NCI-H345 (cell line): ENCODE measurements around the gene KCTD17.
"Not testable (repeated sequence)": the region's sequence is repeated elsewhere in the genome, so short reads cannot be mapped to it uniquely, and the experiment has no call there.

Source experiments
- DNase-seq: peaks from one replicate; lab custom pipeline; 2025; lab: John Stamatoyannopoulos, UW

Gene KCTD17

DNA sequence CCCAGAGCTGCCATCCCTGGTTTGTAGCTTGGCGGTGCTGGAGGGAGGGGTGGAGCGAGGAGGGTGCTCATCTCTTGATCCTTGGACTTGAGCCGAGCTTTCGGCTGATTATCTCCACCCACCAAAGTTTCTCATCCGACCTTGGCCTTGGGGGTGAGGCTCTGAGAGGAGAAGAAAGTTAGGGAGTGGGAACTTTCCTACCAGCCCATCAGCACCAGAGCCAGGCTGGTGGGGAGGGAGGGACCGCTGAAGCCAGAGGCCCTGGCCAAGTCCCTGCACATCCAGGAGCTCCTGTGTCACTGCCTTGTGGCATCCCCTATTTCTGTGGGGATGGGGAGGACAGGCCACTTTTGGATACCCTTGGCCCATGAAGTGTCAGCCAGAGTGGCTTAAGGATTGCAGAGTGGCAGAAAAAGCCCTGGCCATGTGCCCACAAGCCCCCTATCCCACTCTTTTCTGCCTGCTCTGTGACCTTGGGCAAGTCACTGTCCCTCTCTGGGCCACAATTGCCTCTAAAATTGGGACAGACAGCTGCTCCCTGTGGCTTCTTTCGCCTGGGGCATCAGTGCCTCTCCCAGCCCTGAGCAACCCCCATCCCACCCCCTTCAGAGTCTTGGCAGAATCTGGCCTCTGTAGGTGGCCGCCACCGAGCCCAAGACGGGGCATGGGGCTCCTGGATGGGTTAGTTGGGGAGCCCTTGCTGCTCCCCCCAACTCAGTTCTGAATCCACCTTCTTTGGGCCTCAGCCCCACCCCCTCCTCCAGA lies 10.3 kb downstream of the KCTD17 start:
- DNase-seq: no peak

- DNase-seq: no peak
These were observed 10.8 kb downstream of the KCTD17 start for GRCh38 chr22:37062376-37062675.

GRCh38 chr22:37062702-37063381 lies 11.3 kb downstream of the KCTD17 start:
- no peak for DNase-seq

GRCh38 chr22:37063431-37064420 lies 12.2 kb downstream of the KCTD17 start:
- DNase-seq: peak; percentile 79

DNA sequence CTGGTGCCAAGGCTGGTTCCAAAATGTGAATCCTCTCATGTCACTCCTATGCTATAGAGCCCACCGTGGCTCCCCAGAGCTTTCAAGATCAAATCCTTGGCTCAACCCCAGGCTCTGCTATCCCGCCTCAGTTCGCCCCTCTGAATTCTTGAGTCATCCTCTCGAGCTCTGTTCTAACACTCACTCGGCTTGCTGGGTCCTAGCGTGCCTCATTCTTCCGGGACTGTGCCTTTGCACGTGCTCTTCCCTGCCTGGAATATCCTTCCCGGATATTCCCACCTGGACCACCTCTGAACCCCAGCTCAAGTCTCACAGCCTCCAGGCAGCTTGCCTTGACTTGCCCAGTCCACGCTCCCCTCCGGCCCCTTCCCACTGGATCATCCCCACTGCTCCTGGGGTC lies 13.0 kb downstream of the KCTD17 start:
- no peak for DNase-seq

GRCh38 chr22:37065180-37065579 lies 13.6 kb downstream of the KCTD17 start:
- DNase-seq: no peak

- DNase-seq: no peak
These were observed 14.4 kb downstream of the KCTD17 start for GRCh38 chr22:37065961-37066360.

DNA sequence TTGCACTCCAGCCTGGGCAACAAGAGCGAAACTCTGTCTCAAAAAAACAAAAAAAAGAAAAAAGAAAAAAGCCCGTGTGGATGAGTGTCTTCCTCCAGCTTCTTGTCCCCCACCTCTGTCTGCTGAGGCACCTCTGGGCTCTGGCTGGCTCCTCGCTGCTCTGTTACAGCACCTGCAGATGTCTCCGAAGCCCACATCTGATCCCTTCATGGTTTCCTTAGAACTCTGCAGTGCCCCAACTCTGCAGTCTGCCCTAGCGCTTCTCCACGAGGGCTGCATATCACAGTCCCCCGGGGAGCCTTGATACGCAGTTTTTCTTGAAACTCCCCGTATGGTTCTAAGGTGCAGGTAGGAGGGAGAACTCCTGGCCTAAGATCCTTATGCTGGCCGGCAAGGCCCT lies 15.9 kb downstream of the KCTD17 start:
- no peak for DNase-seq

DNA sequence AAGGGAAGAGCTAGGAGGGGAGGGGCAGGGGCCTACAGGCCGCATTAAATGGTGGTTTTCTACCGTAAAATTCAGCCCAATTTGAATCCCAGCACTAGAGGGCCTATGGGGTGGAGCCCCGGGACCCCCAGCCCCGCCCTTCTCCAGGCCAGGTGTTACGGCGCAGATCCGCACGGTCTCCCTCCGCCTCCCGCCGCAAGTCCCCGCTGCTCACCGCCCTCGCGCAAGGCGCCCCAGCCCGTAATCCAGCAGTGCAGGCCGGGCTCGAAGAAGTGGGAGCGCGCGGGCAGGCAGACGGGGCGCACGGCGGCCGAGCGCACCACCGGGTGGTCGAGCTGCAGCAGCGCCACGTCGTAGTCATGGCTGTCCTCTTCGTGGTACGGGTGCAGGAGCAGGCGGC lies 17.3 kb downstream of the KCTD17 start:
- no peak for DNase-seq

DNA sequence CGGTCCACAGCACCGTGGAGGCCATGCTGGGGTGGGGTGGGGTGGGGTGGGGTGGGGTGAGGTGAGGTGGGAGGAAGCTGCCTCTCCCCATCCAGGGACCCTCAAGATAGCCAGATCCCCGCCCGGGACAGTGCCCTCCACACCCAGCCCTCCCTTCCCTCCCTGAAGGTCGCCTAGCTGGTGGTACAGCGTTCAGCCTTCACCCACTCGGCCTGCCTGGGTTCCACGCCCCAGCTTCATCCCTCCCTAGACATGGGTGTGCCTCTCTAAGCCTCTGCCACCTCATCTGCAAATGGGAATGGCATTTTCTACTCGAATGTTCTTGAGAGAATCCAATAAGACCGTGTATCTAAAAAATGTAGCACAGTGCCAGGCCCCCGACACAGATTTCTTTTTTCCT lies 17.8 kb downstream of the KCTD17 start:
- no peak for DNase-seq

- no peak for DNase-seq
These were observed 18.2 kb downstream of the KCTD17 start for GRCh38 chr22:37069719-37070118.

- DNase-seq: no peak
These were observed 18.8 kb downstream of the KCTD17 start for GRCh38 chr22:37070334-37070733.

DNA sequence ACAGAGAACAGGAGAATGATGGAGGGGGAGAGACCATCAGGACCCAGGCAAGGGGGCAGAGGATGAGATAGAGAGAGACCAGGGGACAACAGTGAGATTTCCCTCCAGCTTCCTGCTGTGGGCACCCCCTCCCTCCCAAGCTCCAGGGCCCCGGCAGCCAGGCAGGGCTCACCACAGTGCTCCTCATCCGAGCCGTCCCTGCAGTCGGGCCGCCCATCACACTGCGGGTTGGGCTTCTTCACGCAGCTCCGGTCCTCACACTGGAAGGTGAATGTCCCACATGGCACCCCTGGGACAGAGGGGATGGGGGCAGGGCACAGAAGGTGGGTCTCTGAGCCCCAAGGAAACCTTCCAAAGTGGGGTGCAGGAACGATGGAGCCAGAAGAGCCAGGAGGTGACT lies 19.2 kb downstream of the KCTD17 start:
- no peak for DNase-seq

DNA sequence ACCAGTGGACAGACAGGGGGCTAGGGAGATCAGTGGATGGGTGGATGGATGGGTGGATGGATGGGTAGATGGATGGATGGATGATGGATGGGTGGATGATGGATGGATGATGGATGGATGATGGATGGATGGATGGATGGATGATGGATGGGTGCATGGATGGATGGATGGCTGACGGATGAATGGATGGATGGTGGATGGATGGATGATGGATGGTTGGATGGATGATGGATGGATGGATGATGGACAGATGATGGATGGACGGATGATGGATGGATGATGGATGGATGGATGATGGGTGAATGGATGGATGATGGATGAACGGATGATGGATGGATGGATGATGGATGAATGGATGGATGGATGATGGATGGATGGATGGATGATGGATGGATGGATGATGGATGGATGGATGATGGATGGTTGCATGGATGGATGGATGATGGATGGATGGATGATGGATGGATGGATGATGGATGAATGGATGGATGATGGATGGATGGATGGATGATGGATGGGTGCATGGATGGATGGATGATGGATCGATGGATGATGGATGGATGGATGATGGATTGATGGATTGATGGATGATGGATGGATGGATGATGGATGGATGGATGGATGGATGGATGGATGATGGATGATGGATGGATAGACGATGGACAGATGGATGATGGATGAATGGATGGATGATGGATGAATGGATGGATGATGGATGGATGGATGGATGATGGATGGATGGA lies 20.5 kb downstream of the KCTD17 start:
- DNase-seq: not testable (repeated sequence)

- DNase-seq: no peak
These were observed 21.1 kb downstream of the KCTD17 start for GRCh38 chr22:37072673-37073072.

DNA sequence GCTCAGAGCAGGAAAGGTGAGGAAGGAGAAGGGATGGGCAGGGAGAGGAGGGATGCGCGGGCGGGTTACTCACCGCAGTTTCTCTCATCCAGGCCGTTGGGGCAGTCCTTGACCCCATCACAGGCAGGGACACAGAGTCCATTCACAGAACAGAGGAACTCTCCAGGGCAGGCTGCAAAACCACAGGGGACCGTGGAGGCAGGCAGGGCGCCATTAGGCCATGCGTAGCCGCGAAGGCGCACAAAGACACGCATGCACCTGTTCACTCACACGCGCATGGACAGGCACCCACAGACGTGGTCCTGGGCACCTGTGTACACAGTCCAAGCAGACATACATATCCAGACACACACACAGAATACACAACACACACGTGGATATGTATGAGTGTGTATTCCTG lies 23.0 kb downstream of the KCTD17 start:
- no peak for DNase-seq

DNA sequence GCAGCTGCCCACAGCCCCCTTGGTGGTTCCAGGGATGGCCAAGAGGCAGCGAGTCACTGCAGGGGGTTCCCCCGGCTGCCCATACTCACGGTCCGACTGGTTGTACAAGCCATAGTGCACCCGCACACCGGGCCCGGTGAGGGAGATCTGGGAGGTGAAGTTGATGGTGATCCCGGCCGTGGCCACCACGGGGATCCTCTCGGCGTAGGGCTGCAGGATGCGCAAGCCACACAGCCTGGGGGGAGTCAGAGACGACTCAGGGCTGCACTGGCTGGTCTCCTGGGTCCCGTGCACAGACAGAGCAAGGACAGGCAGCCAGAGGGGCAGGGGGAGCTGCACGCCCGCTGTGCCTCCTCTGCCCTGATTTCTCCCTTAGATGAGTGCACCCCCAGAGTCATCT lies 23.5 kb downstream of the KCTD17 start:
- DNase-seq: no peak

DNA sequence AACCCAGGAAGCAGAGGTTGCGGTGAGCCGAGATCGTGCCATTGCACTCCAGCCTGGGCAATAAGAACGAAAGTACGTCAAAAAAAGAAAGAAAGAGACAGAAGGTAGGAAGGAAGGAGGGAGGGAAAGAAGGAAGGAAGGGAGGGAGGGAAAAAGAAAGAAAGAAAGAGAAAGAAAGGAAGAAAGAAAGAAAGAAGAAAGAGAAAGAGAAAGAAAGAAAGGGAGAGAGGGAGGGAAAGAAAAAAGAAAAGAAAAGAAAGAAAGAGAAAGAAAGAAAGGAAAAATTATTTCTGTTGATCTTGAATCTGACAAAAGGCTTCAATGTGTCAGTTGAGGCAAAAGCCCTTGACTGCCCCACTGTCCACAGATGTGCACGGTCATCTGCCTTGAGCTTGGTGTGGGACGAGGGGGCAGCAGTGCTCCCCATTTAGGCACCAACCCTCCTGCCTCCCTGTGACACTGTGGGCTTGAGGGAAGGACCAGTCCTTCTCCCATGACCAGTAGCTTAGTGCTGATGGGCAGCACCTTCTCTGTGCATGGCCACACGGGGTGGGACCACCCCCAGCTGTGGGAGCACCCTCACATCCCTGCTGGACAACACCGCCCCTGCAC lies 24.4 kb downstream of the KCTD17 start:
- no peak for DNase-seq

- DNase-seq: peak; percentile 28
These were observed 26.4 kb downstream of the KCTD17 start for GRCh38 chr22:37077802-37078448.

DNA sequence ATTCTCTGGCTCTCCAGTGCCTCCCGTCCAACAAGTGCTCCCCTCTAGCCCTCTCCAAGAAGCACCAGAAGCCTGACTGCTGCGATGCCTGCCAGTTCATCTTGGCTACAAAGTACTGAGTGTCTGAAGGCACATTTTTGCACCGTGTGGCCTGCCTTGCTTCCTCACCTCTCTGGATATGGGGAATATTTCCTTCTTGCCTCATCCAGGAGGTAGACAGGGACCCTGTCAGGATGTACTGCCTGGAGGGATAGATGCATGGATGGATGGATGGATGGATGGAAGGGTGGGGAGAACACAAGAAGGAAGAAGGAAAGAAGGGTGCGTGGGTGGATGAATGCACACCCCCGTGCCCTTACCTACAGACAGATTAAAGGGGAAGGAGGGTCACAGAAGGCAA lies 27.6 kb downstream of the KCTD17 start:
- no peak for DNase-seq

DNA sequence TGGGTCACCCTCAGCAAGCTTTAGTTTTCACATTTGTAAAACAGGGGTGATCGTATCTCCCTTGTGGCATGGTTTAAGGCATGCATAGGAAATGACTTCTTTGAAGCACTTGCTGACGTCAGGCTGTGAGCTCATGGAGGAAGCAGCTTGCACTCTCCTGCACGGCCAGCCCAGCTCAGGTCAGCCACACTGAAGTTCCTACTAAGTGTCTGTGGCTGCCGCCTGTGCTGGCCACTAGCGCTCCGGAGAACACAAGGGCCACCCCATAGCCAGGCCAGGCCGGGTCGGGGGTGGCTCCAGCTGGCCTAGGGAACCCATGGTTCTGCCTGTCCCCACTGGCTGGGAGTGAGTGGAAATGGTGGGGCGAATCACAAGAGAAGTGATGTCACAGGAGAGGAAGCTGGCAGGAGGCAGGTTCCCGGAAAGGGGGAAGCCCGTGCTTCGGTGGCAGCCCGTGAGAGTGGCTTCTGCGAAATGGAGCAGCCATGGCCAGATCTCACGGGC lies 28.2 kb downstream of the KCTD17 start:
- DNase-seq: no peak
